GM04504 (cell line): ENCODE results near the gene TRERF1.

ENCODE experiments used
- DNase-seq: peaks from one replicate; pipeline ENCODE4 v3.0.0-alpha.2; 2012; ENCODE audit warnings: low read depth

The TRERF1 gene

DNA sequence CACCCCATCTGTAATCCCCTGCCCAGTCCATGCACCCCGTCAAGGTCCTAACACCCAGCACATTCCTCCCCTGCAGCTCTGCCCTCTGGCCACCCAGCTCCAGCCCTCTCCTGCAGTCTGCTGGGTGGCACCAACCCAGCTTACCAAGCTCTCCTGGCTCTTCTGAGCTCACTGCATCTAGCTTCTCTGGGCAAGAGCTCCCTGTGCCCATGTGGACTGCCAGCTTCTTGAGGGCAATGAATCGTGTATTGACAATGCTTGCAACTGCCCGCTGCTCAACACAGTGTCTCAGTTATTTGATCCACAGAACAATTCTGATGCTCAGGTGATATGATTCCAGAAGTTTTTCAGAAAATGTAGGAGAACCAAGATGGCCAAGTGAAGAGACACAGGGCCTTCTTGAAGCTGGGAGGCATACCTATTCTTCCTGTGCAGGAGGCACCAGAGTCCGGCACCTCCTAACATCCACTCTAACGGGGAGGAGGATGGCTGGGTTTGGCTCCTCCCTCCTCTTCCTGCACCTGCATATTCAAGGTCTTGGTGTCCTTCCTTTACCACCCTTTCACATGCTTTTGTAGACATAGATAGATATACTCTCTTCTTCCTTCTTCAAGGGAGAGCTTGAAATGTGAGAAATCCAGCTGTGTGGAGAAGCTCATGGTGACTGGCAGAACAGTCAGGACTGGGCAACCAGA is 85.6 kb downstream of the TRERF1 start:
- DNase-seq, result no peak

DNA sequence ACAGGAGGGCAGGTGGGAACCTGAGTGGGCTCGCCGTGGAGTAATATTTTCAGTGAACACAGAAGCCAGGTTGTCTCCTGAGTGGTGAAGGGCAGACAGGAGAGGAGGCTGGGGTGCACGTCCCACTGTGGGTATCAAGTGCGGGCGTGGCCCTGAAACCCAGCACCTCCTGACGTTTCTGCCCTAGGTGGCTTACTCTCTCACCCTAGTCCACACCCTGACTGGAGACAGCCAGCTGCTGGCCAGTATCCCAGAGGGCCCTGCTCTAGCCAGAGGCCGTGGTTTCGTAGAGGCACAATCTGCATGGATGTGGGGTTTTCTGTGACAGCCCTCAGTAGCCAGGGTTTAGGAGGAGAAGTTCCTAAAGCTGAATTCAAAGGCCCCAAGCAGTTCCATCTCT is 86.7 kb downstream of the TRERF1 start:
- DNase-seq, result no peak

DNA sequence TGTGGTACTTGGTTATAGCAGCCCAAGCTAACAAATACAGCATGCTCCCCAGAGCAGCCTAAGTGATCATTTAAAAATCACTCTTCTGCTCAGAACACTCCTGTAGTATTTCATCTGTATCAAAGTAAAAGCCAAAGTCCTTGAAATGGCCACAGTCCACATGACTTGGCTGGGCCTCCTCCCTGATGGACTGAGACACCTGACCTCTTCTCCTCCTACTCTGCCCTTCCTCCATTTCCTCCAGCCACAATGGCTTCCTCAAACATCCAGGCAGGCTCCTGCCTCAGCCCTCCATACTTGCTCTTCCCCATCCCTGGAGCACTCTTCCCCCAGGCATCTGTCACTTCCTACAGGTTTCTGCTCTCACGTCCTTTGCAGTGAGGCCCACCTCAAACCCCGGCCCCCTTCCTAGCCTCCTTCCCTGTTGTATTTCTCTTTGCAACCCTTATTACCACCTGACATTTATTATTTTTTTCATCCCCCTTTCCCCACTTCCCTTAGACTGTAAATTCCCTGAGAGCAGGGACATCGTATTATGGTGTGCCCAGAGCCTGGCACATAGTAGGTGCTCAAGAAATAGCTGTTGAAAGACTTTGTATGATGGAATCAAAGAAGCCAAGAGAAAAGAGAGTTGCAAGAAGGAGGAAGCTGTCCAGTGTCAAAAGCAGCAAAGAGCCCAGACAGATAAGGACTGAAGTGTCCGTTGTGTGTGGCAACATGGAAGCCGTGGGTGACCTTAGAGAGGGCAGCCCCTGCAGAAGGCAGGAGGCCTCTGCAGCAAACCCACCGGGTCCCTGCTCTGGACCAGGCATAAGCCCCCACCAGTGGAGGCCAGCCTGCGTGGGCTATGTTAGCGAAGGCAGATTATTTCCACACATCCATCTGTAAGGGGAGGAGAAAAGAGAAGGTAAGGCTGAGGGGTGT is 87.5 kb downstream of the TRERF1 start:
- no peak for DNase-seq

DNA sequence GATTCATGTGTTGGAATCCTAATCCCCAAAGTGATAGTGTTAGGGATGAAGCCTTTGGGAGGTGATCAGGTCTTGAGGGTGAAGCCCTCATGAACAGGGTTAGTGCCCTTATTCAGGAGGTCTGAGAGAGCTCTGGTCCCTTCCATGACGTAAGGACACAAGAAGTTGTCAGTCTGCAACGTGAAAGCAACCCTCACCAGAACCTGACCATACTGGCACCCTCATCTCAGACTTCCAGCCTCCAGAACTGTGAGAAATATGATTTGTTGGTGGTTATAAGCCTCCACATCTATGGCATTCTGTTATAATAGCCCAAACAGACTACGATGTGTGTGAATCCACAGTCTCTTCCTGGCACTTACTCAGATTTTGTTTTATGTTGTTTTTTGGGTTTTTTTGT is 90.7 kb downstream of the TRERF1 start:
- DNase-seq, result no peak

DNA sequence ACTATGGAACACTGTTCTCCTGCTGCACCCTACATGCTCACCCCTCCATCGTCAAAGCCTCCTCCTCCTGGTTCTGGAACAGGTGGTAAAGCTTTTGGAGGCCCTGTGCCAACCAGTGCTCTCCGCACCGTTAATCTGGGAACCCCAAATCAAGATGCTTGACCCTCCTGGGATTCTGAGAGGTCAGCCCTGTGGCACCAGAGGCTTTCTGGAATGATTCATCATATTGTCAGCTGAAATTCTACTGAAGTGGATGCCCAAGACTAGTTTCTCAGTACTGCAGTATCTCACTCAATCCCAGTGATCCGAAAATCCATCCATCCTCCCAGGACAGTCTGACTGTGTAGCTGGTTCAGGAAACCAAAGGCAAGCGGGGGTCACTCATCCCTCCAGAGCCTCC is 92.7 kb downstream of the TRERF1 start:
- no peak for DNase-seq

DNA sequence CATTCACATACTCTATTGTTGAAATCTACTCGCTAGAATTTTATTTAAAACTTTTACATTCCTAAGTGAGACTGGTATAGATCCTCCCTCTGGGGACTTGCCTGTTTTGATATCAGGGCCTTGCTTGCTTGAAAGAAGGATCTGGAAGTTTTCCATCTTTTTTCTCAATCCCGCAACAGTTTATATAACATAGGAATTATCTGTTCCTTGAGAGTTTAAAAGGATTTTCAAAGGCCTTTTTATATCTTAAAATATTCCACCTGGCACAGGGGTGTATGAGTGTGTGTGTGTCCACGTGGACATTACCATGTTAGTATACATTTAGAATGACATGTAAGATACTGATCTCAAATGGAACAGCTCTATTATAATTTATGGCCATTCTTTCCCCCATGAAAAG is 96.3 kb downstream of the TRERF1 start:
- DNase-seq, result no peak

DNA sequence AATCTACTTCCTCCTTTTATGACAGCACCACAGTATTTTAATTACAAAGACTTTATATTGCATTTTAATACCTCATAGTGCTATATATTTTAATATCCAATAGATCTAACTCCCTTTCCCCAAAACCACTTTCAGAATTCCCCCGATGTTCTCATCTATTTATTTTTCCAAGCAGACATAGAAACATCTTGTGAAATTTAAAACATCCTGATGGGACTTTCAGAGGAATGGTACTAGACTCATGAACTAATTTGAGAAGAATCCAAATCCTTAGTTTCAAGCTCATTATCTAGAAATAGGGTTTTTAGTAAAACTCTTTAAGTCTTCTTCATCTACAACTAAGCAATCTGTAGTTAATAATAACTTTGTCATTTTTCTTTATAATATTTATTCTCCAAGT is 97.0 kb downstream of the TRERF1 start:
- no peak for DNase-seq

DNA sequence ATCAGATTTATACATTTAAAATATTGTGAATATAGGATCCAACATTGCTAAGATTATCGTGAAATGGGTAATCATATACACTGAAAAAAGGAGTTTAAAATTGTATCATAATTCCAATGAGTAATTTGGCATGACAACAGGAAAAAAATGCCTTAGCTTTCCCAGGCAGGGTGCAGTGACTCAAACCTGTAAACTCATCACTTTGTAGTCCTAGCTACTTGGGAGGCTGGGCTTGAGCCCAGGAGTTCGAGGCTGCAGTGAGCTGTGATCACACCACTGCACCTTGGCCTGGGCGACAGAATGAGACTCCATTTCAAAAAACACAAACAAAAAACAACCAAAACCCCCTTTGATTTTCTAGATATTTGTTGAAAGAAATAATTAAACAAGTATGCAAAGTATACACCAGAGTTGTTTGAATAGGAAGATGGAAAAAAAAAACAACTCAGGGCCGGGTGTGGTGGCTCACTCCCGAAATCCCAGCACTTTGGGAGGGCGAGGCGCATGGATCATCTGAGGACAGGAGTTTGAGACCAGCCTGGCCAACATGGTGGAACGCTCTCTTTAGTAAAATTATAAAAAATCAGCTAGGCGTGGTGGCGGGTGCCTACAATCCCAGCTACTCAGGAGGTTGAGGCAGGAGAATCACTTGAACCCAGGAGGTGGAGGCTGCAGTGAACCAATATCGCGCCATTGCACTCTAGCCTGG is 98.7 kb downstream of the TRERF1 start:
- peak; percentile 65 for DNase-seq

DNA sequence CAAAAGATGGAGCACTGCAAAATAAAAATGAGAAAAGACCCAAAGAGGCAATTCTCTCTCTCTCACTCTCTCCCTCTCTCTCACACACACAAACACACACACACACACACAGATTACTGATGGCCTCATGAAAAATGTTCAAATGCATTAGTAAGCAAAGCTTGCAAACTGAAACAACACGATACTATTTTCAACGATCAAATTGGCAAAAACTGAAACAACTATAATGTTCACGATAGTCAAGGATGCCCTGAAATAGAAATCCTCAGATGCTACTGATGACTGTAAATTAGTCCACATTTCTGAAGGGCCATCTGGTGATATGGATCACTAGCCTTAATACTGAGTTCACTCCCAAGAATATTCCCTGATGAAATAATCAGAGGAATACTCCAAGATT is 100.8 kb downstream of the TRERF1 start:
- DNase-seq, result no peak

DNA sequence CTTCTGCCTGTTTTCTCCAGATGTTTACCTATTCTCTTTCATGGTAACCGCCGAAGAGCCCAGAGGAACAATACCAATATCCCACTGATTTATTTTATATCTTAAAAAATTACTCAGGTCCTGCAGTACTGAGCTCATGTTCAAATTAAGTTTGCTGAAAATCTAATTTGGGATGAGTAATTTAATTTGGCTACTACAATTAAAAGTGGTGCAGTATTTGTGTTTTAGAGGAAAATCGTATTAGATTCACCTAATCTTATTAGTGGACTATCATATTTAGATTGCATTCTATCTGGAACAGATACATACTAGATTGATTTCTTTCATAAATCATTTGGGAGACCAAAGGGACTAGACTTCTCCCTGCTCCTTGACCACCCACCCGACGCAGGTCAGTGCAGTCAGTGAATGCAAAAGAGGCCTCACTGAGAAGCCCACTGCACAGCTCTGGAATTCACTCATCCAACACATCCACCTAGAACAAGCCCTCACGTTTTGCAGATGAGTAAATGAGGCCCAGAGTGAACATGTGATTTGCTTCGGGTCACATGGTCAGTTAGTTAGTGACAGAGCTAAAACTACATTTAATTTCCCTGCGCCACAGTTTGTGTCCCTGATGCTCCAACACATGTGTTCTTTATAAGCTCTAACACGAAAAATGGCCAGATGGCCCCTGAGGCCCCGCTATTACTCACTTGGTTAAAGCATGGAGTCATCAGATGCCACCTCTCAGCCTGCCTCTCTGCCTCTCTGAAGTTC is 101.8 kb downstream of the TRERF1 start:
- peak; percentile 61 for DNase-seq

DNA sequence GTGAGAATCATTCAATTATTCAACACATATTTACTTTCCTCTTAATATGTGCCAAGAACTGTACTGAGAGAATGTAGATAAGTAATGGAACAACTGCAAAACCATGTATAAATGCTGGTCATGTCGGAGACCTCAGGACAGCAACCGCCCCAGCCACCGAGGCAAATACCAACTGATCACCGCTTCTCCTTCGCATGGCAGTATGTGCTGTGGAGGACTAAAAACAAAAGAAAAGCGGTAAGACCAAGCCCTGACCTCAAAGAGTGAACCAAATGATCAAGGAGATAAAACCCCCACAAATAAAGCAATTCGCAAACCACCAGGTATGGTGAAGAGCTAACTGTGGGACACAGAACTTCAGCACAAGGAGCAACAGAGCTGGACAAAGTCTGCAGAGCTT is 104.3 kb downstream of the TRERF1 start:
- no peak for DNase-seq

DNA sequence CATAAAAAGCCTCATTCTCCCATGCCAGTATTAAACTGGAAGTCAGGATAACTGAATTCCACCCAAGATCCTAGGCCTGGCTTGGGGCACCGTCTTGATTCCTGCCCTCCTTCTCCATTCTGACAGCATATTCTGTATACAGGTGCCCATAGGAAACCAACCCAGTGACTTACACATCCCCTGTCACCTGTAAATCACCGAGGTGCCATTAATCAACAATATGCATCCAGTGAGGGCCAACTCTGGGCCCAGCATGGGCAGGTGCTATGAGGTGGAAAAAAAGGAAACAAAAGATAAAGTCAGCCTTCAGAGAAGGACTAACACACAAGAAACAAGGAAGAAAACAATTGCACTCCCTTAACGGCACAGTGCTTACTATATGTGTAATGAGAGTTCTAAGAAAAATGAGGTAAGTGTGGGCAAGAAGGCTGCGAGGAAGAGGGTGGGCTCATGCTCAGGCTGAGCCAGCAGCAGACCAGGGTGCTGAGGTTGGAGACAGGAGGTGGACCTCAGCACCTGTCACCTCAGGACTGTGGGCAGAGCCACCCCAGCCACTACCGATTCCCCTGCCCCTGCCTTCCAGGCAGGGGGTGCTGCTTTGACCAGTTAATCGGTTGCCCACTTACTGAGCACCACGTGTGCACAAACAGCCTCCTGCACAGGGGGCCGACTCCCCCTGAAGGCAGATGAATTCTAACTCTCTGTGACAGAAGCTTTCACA is 105.9 kb downstream of the TRERF1 start:
- DNase-seq, result no peak

DNA sequence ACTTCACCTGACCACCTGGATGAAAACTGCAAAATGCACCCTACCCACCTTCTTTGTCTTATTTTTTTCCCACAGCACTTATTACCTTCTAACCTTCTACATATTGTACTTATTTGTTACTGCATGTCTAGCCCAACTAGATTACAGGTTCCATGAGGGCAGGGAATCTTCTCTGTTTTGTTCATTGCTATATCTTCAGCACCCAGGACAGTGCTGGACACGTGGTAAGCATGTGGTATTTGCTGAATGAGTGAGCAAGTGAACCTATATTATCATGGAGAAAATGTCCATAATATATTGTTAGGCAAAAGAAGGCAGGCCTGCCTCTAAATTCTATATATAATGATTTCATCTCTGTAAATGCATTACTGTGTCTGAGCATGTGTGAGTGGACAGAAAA is 107.0 kb downstream of the TRERF1 start:
- no peak for DNase-seq

DNA sequence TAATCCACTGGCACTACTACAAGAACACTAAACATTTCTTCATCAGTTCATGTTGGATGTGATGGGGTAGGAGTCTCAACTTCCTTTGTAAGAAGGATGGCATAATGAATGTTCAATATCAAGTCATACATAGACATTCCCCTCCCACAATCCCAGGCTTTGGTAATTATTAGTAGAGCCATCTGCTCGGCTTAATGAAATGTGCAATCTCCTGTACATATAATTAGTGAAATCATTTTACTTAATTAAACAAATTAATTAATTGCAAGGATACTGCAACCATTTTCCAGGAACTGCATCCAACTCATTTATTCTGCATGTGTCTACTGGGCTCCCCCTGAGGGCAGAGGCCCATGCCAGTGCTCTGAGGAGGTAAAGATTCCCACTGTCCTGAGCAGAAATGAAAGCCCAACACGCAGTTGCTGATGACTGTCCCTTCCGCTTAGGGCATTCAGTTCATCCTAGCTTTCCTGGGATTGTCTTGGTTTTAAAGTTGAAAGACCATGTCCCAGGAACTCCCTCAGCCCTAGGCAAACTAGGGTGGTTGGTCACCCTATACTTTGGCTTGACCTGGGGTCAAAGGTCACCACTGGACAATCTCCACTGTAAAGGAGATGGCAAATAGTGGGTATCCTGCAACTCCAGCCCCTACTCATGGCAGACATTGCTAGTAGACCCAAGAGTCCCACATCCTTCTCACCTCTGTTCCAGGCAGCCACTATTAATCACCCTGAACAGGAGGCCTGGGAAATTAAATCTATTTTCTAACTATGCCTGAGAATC is 109.8 kb downstream of the TRERF1 start:
- DNase-seq, result no peak

DNA sequence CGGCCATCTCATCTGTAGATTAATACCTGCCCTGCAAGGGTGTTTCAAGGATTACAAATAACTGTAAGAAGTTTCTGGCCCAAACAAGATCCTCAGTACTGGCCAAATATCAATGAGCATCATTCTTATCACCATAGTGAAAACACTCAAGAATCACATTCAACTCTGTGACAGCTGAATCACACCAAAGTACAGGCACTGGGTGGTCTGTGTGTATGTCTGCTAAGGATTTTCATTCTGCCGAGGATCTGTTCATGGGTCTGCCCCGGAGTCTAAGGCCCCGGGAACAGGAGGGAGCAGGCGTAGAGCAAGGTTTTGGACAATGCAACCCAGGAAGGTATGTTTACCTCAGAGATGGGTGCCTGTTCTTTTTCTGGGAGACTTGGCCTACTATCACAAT is 110.5 kb downstream of the TRERF1 start:
- no peak for DNase-seq

DNA sequence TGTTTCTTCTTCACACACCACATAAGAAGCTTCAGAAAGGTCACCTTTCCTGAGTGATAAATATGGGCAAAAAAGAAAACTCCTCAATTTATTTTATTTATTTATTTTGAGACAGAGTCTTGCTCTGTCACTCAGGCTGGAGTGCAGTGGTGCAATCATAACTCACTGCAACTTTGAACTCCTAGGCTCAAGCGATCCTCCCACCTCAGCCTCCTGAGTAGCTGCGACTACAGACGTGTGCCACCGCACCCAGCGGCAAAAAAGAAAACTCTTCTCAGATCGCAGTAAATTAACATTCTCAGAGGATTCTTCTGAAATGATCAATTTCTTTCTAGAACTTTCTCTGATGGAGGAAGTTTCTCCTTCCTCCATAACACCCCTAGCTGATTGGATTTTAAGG is 111.2 kb downstream of the TRERF1 start:
- DNase-seq, result no peak

DNA sequence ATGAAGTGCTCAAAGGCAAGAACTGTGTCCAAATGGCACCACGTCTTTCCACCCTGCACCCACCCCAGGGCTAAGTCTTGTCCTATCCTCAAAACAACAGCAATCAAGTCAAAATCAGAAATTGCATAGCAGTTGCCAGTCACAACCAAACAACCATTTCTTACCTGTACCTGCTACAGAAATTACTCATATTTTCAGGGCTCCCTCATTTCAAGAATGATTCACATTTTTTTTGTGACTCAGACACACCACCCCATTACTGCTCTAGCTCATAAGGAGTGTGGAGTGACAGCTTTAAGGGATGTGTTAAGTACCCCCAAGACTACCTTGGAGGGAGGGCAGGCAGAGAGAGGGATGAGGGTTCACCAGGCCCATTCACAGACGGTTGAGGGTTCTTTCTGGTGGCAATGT is 111.7 kb downstream of the TRERF1 start:
- no peak for DNase-seq

DNA sequence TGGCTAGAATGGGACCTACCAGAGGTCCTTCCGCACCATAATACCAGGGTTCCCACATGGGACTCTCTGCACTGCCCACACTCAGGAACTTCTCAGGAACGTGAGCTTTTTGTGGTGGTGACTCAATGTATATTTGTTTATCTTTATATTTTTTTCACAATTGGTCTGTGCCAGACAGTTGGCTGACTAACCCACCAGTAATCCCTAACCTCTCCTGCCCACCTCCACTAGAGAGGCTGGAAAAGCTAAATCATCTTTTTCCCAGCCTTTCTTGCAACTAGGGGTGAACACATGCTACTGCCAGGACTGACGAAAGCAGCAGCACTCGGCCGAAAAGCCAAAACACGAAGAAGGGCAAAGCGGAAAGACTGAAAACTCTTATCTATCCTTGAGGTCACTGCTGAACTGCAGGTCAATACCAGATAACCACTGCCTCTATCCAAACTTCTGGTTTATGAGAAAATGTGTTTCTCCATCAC is 112.9 kb downstream of the TRERF1 start:
- peak; percentile 94 for DNase-seq

DNA sequence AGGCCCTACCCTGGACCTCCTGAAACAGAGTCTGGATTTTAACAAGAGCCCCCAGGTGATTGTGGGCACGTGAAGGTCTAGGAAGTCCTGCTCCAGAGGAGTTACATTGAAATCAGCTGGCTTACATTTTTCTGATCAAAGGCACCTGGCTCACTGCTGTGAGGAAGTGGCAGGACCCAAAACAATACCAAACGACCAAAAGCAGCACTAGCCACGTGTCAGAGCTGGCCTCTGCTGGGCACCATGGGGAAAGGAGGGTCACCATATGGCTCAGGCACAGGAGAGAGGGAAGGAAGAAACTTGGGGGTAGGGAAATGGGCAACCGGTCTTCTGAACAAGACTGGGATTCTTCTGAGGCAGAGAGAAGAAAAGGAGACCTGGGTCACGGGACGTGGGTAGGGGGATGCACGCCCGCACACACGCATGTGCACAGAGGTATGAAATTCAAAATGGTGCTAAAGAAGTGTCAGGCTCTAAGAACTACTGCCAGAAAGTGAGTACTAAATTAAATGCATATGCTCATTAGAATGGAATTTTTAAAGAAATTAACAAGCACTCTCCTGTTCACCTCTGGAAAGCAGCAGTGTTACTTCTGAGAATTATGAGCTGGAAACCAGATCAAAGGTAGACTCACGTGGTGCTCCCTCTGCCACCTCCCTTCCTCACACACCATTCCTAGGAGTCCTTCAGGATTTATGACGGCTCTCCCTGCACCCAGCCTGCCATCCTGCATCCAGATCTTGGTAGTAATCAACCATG is 113.6 kb downstream of the TRERF1 start:
- DNase-seq, result no peak

DNA sequence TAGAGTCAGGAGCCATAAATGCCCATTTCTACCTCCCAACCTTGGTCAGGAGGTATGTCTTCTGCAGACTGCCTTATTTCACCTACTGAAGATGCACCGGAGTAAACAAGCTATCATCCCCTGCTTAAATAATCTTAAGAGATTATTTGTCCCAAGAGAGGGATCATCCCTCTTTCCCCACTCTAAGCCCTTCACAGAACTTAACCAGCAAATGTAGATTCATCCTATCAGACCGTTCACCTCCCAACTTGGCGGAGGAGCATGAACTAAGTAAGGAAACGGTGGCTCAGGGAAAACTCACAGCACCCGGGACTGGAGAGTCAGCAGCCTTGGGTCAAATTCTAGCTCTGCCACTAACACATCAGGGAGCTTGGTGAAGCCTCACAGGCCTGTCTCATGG is 115.3 kb downstream of the TRERF1 start:
- no peak for DNase-seq
